Activated CD8-positive, alpha-beta memory T cell treated with anti-CD3 and anti-CD28 coated beads, Interleukin-2, amount 50 U/mL, for 4 hours (primary cell): ENCODE measurements around the gene SEBOX.

ENCODE experiments used
- DNase-seq: peaks from one replicate; pipeline ENCODE4 v3.0.0-alpha.2; 2020

Gene SEBOX, protein sequence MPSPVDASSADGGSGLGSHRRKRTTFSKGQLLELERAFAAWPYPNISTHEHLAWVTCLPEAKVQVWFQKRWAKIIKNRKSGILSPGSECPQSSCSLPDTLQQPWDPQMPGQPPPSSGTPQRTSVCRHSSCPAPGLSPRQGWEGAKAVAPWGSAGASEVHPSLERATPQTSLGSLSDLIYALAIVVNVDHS

DNA sequence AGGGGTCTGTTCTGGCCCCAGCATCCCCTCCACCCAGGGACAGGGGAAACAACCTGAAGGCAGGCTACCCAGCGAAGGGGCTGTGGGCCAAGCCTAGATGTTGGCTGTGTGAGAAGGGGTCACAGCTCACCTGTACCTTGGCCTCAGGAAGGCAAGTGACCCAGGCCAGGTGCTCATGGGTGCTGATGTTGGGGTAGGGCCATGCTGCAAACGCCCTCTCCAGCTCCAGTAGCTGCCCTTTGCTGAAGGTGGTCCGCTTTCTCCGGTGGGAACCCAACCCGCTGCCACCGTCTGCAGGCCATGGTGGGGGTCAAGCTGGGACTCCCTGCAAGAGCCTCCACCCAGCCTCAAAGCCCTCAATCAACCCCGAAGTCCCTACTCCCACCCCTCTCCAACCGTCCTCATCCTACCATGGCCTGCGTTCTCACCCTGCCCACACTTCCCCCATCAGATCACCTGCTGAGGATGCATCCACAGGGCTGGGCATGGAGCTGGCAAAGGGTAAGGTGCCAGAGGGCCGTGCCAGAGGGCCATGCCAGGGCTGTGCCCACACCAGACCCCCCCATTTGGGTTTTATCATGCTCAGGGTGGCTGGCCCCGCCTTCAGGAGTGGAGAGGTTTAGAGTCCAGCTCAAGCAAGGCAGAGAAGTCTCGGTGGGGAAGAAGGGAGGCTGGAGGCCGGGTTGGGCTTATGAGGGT is at the start of gene SEBOX:
SEBOX (minus strand) TSS at position 535 of the 699 bp plus-strand sequence; CDS start at position 487, 48 bp downstream.
- DNase-seq, result no peak

DNA sequence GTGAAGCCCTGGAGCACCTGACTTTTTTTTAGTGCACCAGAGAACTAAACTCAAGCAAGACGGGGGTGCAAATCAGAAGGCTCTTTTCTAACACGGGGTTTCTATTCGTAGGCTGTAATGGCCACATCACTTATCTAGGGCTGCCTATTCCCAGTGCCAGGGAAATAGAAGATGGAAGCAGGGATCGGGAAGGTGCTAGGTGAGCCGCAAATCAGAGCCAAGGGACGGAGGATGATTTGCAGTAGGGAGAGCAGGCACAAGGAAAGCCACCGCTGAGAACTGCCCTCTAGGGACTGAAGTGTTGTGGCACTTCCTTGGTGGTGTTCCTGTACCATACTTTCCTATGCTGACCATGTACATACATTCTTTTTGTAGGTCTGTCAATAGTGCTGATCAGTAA is 48.8 kb upstream of the SEBOX start:
- DNase-seq, result no peak

DNA sequence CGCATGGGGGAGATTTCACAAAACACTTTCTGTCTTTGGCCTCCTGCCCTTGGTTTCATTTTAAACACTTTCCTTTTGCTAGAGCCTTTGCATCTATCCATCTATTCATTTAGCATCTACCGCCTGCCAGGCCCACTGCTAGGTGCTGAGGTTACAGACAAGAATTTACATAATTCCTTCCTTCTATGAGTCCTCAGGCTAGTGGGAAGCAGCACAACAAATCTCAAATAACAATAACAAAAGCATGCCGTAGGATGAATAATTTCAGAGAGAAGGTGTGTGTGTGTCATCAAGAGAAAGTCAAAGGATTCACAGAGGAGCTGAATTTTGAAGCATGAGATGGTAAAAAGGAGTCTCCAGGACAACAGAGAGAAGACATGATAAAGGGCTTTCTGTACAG is 47.1 kb upstream of the SEBOX start:
- DNase-seq, result no peak

DNA sequence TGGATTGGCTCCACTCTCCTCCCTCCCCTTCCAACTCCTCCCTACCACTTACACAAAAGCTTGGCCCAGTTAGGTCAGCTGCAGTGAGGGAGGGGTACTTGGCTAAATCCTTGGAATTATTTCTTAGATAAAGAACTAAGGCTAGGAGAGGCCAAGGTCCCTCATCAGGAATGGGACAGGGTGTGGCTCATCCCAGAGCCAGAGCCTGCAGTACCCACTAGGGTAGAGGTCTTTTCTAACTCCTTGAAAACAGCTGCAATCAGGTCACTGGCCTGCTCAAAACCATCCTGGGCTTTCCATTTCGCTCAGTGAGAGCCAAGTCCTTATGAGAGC is 42.9 kb upstream of the SEBOX start:
- DNase-seq, result no peak

DNA sequence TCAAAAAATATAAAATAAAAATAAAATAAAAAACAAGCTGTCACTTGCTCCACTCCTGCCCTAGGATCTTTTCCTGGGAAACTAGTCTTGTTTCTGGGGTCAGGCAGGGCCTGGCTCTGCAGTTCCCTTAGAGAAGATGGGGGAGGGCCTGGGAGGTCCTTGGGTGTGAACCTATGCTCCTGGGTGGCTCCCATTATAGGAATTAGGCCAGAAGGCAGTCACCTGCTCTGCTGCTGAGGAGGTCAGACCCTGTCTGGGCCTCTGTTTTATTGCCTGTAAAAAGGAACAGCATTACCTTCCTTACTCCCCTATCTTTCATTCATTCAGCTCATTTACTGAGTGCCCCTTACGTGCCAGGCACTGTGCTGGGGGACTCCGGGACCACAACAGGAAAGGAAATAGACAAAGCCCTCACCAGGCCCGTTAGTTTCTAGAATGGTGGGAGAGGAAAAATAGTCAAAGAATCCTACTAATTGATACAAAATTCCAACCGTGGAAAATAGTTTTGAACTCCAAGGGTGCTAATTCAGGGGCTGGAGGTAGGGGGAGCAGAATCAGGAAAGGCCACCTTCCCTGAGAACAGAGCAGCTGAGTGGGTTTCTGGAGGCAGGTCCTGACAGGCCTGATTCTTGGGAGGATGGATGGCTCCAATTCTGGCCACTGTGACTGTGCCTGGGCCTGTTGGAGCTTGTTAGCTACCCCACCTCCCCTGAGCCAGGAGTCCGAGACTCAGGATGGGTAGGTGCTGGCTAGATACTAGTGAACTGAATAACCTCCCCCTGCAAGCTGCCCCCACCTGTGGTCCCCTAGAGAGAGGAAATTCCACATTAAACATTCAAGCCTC is 42.4 kb upstream of the SEBOX start:
- no peak for DNase-seq

DNA sequence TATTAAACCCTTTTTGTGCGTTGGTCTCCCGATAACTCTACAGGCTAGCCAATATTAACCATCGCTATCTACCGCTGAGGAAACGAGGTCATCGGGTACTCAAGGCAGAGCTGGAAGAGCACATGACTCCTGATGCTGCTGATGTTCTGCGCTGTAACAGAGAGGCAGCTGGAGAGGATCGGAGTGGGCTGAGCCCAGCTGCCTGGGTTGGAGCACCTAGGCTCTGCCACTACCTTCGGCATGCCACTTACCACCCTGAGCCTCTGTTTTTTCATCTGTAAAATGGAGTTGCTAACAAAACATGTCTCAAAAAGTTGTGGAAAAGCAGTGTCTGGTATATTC is 41.4 kb upstream of the SEBOX start:
- DNase-seq, result no peak

DNA sequence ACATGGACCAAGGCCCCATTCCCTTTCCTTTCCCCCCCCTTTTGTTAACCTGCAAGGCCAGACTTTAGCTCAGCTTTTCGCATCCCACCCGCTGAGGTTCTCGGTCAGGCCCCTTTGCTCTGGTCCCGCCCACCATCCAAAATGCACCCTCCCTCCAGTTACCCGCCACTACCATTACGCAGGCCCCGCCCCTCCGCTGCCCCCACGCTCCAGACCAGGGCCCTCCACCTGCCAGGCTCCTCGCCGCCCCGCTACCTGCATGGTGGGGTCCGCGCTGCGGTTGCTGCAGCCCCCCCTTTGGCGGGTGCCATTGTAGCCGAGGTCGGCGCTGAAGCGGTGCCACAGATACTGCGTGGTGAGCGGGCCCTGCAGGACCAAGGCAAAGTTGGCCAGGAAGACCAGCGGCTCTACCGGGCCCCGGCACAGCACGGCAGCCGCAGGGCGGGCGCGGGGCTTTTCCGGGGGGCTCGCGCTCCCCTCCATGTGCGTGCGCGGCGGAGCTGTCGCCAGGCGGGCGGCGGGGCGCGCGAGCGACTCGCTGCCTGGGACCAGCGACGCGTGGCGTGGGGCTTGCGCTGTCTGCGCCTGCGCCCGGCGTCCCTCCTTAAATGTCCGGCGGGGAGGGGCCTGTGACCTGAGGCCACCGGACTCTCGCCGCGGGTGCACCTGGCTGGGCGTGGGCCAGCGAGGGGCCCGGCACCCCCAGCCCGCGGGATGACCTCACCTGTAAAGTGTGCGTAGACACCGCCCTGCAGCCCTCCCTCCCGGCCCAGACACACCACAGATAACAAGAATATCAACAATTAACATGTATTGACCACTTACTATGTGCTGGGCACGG is 40.9 kb upstream of the SEBOX start, which contains the start of gene SLC46A1:
SLC46A1 (minus strand) TSS at position 581 of the 841 bp plus-strand sequence; CDS start at position 483, 98 bp downstream.
- DNase-seq, result peak; percentile 54

DNA sequence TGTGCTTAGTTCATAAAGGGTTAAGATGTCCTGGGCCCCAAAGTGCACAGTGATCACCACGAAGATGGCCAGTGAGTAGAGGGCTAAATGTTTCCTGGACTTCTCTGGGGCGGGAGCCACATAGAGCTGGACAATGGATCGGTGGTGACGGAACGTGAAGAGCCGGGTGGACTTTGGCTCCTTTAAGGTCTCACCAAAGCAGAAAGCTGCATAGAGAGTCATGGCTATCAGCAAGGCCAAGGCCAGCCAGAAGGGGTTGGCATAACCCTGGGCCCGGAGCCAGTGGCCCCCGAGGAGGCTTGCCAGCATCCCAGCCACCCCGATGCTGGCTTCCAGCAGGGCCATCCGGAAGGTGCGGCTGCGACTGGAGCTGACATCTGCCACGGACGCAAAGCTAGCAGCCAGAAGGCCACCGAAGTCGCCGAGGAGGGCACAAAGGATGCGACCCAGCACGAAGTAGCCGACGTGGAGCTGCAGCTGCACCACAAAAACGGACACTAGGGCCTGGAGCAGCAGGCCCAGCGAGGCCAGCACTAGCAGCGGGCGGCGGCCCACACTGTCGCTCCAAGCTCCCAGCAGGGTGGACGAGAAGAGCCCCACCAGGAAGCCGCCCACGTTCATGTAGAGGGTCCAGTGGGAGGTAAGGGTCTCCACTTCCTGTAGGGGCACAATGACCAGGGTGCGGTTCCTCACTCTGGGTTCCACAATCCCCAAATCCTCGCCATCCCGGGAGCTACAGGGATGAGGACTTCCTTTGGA is 40.0 kb upstream of the SEBOX start:
- DNase-seq, result no peak

DNA sequence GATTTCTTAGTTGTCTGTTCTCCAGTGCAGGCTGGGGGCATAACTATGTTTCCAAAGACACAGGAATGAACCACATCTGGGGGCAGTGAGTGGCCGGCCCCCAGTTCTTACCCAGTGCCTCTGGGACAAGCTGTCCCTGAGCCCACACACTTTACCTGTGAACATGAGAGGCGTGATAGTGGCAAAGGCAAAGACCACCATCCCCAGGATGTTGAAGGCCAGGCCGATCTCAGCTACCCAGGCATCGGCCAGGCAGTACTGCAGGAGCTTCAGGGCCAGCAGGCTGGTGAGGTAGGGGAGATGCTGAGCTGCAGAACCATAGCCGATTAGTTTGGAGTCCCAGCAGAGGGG is 39.4 kb upstream of the SEBOX start:
- no peak for DNase-seq

DNA sequence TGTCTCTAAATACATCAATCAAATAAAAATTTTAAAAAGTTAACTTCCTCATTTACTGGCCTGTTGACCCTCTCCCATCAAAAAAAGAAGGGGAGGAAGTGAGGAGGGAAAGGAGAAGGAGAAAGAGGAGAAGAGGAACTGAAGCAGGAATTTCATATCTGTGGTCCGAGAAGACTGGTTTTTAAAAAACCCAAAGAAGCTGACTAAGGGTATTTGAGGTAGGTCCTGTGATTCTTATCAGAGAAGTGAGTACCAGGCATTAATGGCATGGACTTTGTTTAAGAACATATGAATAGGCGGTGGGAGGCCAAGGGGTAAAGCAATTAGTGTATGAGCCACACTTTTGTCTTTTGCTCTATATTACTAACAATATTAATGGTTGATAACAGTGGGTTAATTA is 39.0 kb upstream of the SEBOX start:
- DNase-seq, result no peak

DNA sequence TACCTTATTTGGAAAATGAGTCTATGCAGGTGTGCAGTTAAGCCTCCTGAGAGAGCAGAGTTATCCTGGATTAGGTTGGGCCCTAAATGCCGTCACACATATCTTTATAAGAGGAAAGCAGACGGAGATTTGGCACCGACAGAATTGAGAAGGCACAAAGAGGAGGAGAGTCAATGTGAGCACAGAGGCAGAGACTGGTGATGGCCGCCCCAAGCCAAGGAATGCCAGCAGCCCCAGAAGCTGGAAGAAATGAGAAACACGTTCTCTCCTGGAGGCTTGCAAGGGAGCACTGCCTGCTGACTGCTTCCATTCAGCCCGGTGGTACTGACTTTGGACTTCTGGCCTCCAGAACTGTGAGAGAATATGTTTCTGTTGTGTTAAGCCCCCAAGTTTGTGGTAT is 37.8 kb upstream of the SEBOX start:
- no peak for DNase-seq

DNA sequence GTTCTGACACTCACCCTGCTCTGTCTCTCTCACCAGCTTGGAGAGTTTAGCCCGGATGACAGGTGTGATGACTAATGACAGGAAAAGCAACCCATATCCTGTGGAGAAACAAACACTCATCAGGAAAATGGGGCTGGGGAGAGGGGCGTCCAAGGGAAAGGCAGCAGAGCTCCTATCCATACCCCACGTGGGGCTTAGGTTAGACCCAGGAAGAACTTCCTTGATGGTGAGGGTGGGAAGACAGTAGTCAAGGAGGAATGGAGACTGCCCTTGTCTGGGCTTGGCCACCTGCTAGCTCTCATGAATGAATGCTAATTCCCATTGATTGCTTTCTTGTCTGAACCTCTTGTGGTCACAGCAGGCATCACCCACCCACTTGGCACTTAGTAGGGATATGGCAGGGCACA is 37.2 kb upstream of the SEBOX start:
- no peak for DNase-seq

DNA sequence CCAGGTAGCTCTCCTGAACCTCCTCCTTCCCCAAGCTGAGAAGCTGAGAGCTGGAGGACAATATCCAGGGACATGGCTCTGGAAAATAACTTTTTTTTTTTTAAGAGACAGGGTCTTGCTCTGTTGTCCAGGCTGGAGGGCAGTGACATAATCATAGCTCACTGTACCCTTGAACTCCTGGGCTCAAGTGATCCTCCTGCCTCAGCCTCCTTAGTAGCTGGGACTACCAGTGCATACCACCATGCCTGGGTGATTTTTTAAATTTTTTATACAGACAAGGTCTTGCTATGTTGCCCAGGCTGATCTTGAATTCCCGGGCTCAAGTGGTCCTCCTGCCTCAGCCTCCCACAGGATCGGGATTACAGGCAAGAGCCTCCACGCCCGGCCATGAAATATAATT is 34.8 kb upstream of the SEBOX start:
- no peak for DNase-seq

DNA sequence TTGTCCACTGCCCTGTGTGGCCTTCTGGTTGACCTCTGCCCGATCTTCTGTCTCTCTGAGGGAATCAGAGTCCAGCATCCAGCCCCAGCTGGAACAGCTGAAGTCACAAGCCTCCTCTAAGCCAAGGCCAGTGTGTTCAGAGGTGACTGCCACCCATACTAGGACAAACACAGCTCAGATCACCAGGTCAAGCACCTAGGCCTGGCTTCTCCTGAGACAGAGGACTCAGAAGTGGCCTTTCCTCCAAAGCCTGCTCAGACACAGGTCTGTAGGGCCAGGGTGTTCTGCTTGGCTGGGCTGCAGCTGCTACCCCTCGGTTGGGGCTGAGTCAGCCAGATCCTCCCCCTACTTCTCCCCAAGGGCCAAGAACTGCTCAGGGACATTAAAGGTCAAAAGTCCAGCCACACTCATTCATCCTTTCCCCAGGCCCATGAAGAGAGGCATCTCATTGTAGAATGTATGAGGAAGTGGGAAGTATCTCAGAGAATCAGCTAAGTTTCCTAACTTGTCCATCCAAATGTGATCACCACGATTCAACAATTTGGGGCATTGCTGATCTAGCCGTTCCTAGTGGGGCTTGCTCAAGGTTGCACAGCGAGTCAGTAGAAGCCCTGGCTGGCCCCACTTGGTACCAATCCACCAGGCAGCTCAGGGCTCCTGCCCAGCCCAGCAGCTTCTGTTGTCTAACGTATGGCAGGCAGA is 33.4 kb upstream of the SEBOX start:
- no peak for DNase-seq

DNA sequence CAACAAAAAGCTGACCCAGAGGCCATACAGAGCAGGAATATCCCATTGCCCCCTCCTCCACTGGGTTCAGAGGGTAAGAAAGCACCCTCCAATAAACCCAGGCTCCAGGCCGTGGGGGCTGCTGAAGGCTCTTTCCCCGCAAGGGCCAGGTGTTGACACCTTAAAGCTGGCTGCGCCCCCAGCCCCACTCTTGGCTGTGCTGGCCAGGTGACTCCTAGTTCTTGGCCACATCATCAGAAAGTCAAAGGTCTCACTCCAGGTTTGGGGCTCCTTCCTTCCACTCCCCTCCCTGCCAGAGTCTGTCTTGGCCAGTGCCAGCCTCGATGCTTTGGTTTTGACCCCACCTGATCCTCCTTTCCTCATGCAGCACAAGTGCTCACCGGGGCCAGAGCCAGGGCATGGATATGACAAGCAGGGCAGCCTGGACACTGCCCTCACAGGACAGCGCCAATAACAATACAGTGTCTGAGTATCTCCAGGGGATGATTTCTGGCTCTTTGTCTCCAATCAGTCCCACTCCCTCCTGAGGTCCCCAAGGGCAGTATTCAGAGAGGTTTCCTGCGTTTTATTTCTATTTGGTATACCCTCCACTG is 32.8 kb upstream of the SEBOX start:
- DNase-seq, result no peak

DNA sequence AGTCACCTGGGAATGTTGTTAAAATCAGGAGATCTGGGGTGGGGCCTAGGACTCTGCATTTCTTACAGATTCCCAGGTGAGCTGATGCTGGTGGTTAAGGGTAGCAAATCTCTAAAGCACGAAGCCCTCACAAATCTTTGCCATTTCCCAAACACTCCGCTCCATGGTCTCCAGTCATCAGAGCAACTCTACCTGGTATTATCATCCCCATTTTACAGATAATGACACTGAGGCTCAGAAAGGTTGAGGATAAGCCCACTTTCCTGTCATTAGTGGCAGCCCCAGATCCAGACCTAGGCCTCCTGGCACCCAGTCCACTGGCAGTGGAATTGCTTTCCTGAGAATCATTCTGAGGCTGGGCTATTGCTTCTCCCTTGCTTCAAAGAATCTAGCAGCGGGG is 32.3 kb upstream of the SEBOX start:
- no peak for DNase-seq

DNA sequence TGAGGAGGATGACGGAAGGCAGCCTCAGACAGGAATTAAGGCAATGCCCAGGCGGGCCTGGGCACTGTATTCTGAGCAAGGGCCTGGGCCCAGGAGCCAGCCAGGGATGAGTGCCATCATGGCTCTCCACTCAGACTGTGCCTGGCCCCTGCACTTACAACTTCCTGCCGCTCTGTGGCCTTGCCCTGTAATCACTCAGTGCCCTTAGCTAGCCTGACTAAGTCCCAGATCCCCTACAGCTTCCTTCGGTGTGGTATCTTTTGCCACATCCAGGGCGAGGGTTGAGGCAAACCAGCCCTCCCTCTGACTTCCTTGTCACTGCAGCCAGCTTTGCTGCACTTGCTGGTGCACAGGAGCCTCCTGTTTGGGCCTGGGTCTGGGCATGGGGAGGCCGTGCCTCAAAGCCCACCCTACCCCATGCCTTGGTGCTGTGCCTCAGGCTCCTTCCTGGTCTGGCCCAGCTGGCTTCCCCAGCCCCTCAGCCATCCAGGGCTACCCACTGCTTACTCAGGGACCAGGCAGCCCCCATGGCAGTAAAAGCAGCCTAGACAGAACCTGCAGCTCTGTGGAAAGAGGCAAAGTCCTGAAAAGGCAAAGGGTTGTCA is 31.7 kb upstream of the SEBOX start:
- DNase-seq, result no peak

DNA sequence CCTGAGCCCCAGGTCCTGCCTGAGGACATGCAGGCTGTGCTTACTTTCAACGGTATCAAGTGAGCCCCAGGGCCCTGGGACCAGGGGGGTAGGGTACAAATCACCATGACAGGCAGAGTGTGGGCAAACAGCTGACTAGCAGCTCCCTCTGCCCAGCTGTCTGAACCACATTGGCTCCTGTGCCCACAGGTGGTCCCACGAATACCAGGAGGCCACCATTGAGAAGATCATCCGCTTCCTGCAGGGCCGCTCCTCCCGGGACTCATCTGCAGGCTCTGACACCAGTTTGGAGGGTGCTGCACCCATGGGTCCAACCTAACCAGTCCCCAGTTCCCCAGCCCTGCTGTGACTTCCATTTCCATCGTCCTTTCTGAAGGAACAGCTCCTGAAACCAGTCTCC is 31.0 kb upstream of the SEBOX start:
- DNase-seq, result no peak

DNA sequence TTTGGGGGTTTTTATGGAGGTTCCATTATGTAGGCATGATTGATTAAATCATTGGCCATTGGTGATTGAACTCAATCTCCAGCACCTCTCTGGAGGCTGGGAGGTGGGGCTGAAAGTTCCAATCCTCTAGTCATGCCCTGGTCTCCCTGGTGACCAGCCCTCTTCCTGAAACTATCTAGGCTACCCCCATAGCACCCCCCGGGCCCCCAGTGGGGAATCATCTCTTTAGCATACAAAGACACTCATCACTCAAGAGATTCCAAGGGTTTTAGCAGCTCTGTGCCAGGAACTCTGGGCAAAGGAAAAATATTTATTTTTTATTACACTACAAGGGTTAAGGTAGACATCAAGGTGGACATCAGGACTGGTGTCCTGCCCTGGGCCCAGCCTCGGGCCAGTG is 30.4 kb upstream of the SEBOX start:
- no peak for DNase-seq

DNA sequence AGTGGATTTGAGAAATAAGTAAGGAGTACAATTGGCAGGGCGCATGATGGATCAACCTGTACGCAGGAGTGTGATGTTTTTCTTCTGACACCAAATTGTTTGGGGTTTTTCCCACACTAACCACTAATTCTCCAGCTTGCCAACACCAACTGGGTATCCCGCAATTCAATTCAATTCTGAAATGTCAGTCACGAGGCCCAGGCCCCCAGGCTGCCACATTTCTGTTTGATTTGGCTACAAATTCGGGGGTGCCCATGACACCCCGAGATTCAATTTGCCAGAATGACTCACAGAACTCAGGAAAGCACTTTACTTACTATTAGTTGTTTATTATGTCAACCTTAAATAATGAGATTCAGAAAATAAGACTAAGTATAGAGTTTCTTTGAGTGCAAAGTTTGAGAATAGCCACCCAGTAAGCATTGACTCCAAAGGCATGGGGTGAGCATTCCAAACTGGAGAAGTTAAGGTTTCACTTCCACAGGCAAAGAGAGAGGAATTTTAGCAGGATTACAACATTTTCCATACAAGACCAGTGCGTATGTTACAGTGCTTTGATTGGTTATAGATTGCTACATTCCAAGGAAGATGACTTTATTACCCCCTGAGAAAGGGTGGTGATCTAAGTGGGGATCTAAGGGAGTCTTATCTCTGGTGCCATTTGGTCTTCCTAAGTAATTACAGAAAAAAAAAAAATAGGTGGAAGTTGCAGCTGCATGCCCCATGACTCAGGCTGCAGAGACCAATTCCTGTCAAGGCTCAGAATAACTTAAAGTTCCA is 29.5 kb upstream of the SEBOX start:
- no peak for DNase-seq
